ENCODE measurements around the gene SNX20.

The SNX20 gene

GRCh38 chr16:50626868-50627267 is 54.2 kb downstream of the SNX20 start:
- H3K36me3 ChIP-seq (replicated peaks), result no peaks in the 10 kb centered on the region
- no peak overlapping the region for H3K27ac ChIP-seq
- in situ Hi-C loops (cut with HindIII; ENCODE audit: low pct_ligation_motif_present, low sequenced_read_pairs), result no loop called here
- no peak for TF ChIP-seq CTCF (IDR thresholded peaks at IDR 0.05; ENCODE audit: low read depth, low read length, missing control alignments)
- DNase-seq, result no peak
- H3K27me3 ChIP-seq (replicated peaks), result no peaks in the 10 kb centered on the region
- no peak overlapping the region for H3K4me3 ChIP-seq (ENCODE audit: low read depth, low read length)

GRCh38 chr16:50625374-50625773 is 55.7 kb downstream of the SNX20 start:
- H3K27me3 ChIP-seq (replicated peaks), result no peaks in the 10 kb centered on the region
- TF ChIP-seq CTCF (IDR thresholded peaks at IDR 0.05; ENCODE audit: low read depth, low read length, missing control alignments), result no peak
- in situ Hi-C loops (cut with HindIII; ENCODE audit: low pct_ligation_motif_present, low sequenced_read_pairs), result no loop called here

GRCh38 chr16:50624449-50624970 is 56.6 kb downstream of the SNX20 start:
- no peak overlapping the region for H3K27ac ChIP-seq
- no peak for TF ChIP-seq CTCF (IDR thresholded peaks at IDR 0.05; ENCODE audit: low read depth, low read length, missing control alignments)
- H3K36me3 ChIP-seq (replicated peaks), result no peaks in the 10 kb centered on the region
- no peak overlapping the region for H3K4me3 ChIP-seq (ENCODE audit: low read depth, low read length)
- no peaks in the 10 kb centered on the region for H3K27me3 ChIP-seq (replicated peaks)
- no peak for DNase-seq
- in situ Hi-C loops (cut with HindIII; ENCODE audit: low pct_ligation_motif_present, low sequenced_read_pairs), result no loop called here

More at GRCh38 chr16:50625374-50625773, 55.7 kb downstream of the SNX20 start:
- no peak for DNase-seq
- Histone ChIP-seq H3K4me3 (ENCODE audit: low read depth, low read length) (no peak overlapping the region), H3K27ac (no peak overlapping the region), H3K36me3 (replicated peaks) (no peaks in the 10 kb centered on the region)

- no peak for DNase-seq
- Histone ChIP-seq H3K36me3 (replicated peaks) (no peaks in the 10 kb centered on the region), H3K4me3 (ENCODE audit: low read depth, low read length) (no peak overlapping the region), H3K27ac (no peak overlapping the region), H3K27me3 (replicated peaks) (no peaks in the 10 kb centered on the region)
- no peak for TF ChIP-seq CTCF (IDR thresholded peaks at IDR 0.05; ENCODE audit: low read depth, low read length, missing control alignments)
- in situ Hi-C loops (cut with HindIII; ENCODE audit: low pct_ligation_motif_present, low sequenced_read_pairs), result no loop called here
Observed at GRCh38 chr16:50622643-50623369, 58.3 kb downstream of the SNX20 start.

GRCh38 chr16:50622029-50622428 is 59.1 kb downstream of the SNX20 start:
- in situ Hi-C loops (cut with HindIII; ENCODE audit: low pct_ligation_motif_present, low sequenced_read_pairs), result no loop called here
- TF ChIP-seq CTCF (IDR thresholded peaks at IDR 0.05; ENCODE audit: low read depth, low read length, missing control alignments), result no peak

More at GRCh38 chr16:50622029-50622428, 59.1 kb downstream of the SNX20 start:
- Histone ChIP-seq H3K4me3 (ENCODE audit: low read depth, low read length) (no peak overlapping the region), H3K36me3 (replicated peaks) (no peaks in the 10 kb centered on the region), H3K27me3 (replicated peaks) (no peaks in the 10 kb centered on the region), H3K27ac (no peak overlapping the region)
- DNase-seq, result no peak

All from brain microvascular endothelial cell (primary cell).